ENCODE data around the gene HFM1.

GRCh38 chr1:91325456-91325855 is 79.2 kb downstream of the HFM1 start:
- TF ChIP-seq IKZF1 (conservative IDR thresholded peaks at IDR 0.05), result no peak
- no peak for TF ChIP-seq PBX3 (IDR thresholded peaks at IDR 0.05; ENCODE audit: insufficient replicate concordance, low read depth, low read length)

Data from GM12878 (cell line).